H1 (cell line): ENCODE results near the gene TUBGCP2.

Source experiments
- EP300 ChIP-seq, 2 experiments: IDR thresholded peaks; 1 replicate in 1 of 2; 2 replicates in 1 of 2; pipeline ENCODE4 v1.6.1; 2011 to 2012; ENCODE audit warnings: low read depth in 2 of 2, low read length in 2 of 2, mild to moderate bottlenecking in 2 of 2, borderline replicate concordance in 1 of 2, inconsistent platforms in 1 of 2, moderate library complexity in 1 of 2
- EZH2 ChIP-seq: fragments of 200-600 bp; sonication (generic); IDR thresholded peaks from 2 replicates; pipeline ENCODE4 v1.7.1; 2012; ENCODE audit warnings: low read depth, mild to moderate bottlenecking, moderate library complexity, low read length, inconsistent platforms; ENCODE audit not compliant: severe bottlenecking
- SIX5 ChIP-seq: IDR thresholded peaks from 2 replicates; pipeline ENCODE4 v1.6.1; 2011; ENCODE audit warnings: mild to moderate bottlenecking, low read depth, low read length
- TF ChIP-seq, protein P1 (sequence below), 3 experiments: IDR thresholded peaks; 1 replicate in 2 of 3; 2 replicates in 1 of 3; pipeline versions ENCODE4 v1.5.1 to v1.6.1; 2011; ENCODE audit warnings: low read length in 3 of 3, mild to moderate bottlenecking in 3 of 3, inconsistent platforms in 2 of 3, low read depth in 1 of 3, moderate library complexity in 1 of 3; ENCODE audit not compliant: insufficient read depth in 1 of 3; ENCODE audit errors: control extremely low read depth in 1 of 3

GRCh38 chr10:133309720-133310398, 1.2 kb upstream of the TUBGCP2 start:
- TF ChIP-seq, protein P1, sequence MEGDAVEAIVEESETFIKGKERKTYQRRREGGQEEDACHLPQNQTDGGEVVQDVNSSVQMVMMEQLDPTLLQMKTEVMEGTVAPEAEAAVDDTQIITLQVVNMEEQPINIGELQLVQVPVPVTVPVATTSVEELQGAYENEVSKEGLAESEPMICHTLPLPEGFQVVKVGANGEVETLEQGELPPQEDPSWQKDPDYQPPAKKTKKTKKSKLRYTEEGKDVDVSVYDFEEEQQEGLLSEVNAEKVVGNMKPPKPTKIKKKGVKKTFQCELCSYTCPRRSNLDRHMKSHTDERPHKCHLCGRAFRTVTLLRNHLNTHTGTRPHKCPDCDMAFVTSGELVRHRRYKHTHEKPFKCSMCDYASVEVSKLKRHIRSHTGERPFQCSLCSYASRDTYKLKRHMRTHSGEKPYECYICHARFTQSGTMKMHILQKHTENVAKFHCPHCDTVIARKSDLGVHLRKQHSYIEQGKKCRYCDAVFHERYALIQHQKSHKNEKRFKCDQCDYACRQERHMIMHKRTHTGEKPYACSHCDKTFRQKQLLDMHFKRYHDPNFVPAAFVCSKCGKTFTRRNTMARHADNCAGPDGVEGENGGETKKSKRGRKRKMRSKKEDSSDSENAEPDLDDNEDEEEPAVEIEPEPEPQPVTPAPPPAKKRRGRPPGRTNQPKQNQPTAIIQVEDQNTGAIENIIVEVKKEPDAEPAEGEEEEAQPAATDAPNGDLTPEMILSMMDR (IDR thresholded peaks at IDR 0.05; ENCODE audit: control extremely low read depth in 1 of 3, insufficient read depth in 1 of 3, low read depth in 1 of 3, low read length in 3 of 3): no peak
- no peak for TF ChIP-seq SIX5
- TF ChIP-seq EP300 (IDR thresholded peaks at IDR 0.05; ENCODE audit: borderline replicate concordance in 1 of 2, low read depth in 2 of 2, low read length in 2 of 2): no peak
- TF ChIP-seq EZH2: no peak
